HCEC 1CT (cell line): Measurements from ENCODE around the gene LY6G6C.
"Not testable (repeated sequence)": the region's sequence is repeated elsewhere in the genome, so short reads cannot be mapped to it uniquely, and the experiment has no call there.

Experiments
- DNase-seq: peaks from one replicate; pipeline ENCODE4 v3.0.0-alpha.2; 2017

Gene LY6G6C

GRCh38 chr6:31725502-31726350 lies 4.2 kb upstream of the LY6G6C start:
- no peak for DNase-seq

- DNase-seq, result no peak
Measured at GRCh38 chr6:31723980-31724691, 2.6 kb upstream of the LY6G6C start.

GRCh38 chr6:31723245-31723979 lies 1.9 kb upstream of the LY6G6C start, which contains the start of gene MPIG6B:
Gene MPIG6B, plus strand, starts transcription at chr6:31723373. Its CDS starts 11 bp downstream, at chr6:31723384.
- DNase-seq, result no peak

- no peak for DNase-seq
Measured at GRCh38 chr6:31722173-31722572, 627 bp upstream of the LY6G6C start.

GRCh38 chr6:31720196-31720770 lies 1.3 kb downstream of the LY6G6C start:
- no peak for DNase-seq

- no peak for DNase-seq
Measured at GRCh38 chr6:31719001-31719400, 2.5 kb downstream of the LY6G6C start.

- no peak for DNase-seq
Measured at GRCh38 chr6:31718265-31718664, 3.3 kb downstream of the LY6G6C start.

- no peak for DNase-seq
Measured at GRCh38 chr6:31717499-31718222, 3.9 kb downstream of the LY6G6C start.

- no peak for DNase-seq
Measured at GRCh38 chr6:31715022-31715958, 6.3 kb downstream of the LY6G6C start, which contains the start of gene LY6G6D. Gene LY6G6D, plus strand, starts transcription at chr6:31715348. Its CDS starts 8 bp downstream, at chr6:31715356.

GRCh38 chr6:31713991-31714684 lies 7.4 kb downstream of the LY6G6C start:
- no peak for DNase-seq

- DNase-seq, result no peak
Measured at GRCh38 chr6:31713465-31713864, 8.1 kb downstream of the LY6G6C start.

- no peak for DNase-seq
Measured at GRCh38 chr6:31712296-31712695, 9.2 kb downstream of the LY6G6C start.

- DNase-seq, result no peak
Measured at GRCh38 chr6:31711233-31711632, 10.3 kb downstream of the LY6G6C start.

- DNase-seq, result no peak
Measured at GRCh38 chr6:31710523-31711219, 10.9 kb downstream of the LY6G6C start.

GRCh38 chr6:31709157-31709556 lies 12.4 kb downstream of the LY6G6C start:
- not testable (repeated sequence) for DNase-seq

GRCh38 chr6:31708224-31708623 lies 13.3 kb downstream of the LY6G6C start:
- no peak for DNase-seq

GRCh38 chr6:31707701-31708100 lies 13.8 kb downstream of the LY6G6C start:
- no peak for DNase-seq

- no peak for DNase-seq
Measured at GRCh38 chr6:31706599-31706998, 14.9 kb downstream of the LY6G6C start, which contains the start of gene LY6G6F. Gene LY6G6F, plus strand, starts transcription at chr6:31706866. Its CDS starts 41 bp downstream, at chr6:31706907.

- DNase-seq, result no peak
Measured at GRCh38 chr6:31705931-31706330, 15.6 kb downstream of the LY6G6C start.
